Immature natural killer cell (primary cell): ENCODE results near the gene CRY2. TPM values are rescaled to one million over a fixed set of nuclear protein-coding genes. Genes with fewer than 3 reads are reported as not detected.
A peak's percentile ranks its signal among the peaks of the same experiment; 100 is the strongest.
"Not testable (repeated sequence)": the region's sequence is repeated elsewhere in the genome, so short reads cannot be mapped to it uniquely, and the experiment has no call there.

Source experiments
- DNase-seq, 3 donors: peaks; one replicate each; pipeline ENCODE4 v3.0.0; 2022; ENCODE audit warnings: mixed read lengths in 1 of 3
- H3K27ac Mint-ChIP-seq, 6 donors: one replicate each; pipeline ENCODE4 v1.8.0; 2020; ENCODE audit warnings: mixed read lengths in 6 of 6, mild to moderate bottlenecking in 5 of 6, inconsistent platforms in 4 of 6, moderate library complexity in 3 of 6
- H3K27me3 Mint-ChIP-seq, 3 donors: one replicate each; pipeline ENCODE4 v1.8.0; 2020 to 2021; ENCODE audit warnings: low read depth in 3 of 3, mild to moderate bottlenecking in 3 of 3, mixed read lengths in 3 of 3, moderate library complexity in 3 of 3, inconsistent platforms in 1 of 3
- H3K36me3 Mint-ChIP-seq, 3 donors: one replicate each; pipeline ENCODE4 v1.8.0; 2020; ENCODE audit warnings: mixed read lengths in 3 of 3, inconsistent platforms in 2 of 3, mild to moderate bottlenecking in 2 of 3
- H3K4me1 Mint-ChIP-seq, 2 donors: one replicate each; pipeline ENCODE4 v1.8.0; 2020; ENCODE audit warnings: inconsistent platforms in 2 of 2, mild to moderate bottlenecking in 2 of 2, mixed read lengths in 2 of 2, moderate library complexity in 1 of 2
- H3K4me3 Mint-ChIP-seq, 5 donors: one replicate each; pipeline ENCODE4 v1.8.0; 2020; ENCODE audit warnings: mild to moderate bottlenecking in 5 of 5, mixed read lengths in 5 of 5, inconsistent platforms in 3 of 5, moderate library complexity in 3 of 5
- H3K9me3 Mint-ChIP-seq, 6 donors: one replicate each; pipeline ENCODE4 v1.8.0; 2020; ENCODE audit warnings: mild to moderate bottlenecking in 6 of 6, mixed read lengths in 6 of 6, inconsistent platforms in 4 of 6, moderate library complexity in 3 of 6
- polyA plus RNA-seq, 3 donors: library from polyadenylated mRNA; unstranded; fragments of 300-500 nt; fragmentation: Illumina TruSeq; gene quantifications; one replicate each; pipeline ENCODE4 v1.2.3, GENCODE V29; 2021

CRY2 gene
- polyA plus RNA-seq, 3 donors from 2014 or later: 16.5 to 32.7 (median 20.8) TPM

DNA sequence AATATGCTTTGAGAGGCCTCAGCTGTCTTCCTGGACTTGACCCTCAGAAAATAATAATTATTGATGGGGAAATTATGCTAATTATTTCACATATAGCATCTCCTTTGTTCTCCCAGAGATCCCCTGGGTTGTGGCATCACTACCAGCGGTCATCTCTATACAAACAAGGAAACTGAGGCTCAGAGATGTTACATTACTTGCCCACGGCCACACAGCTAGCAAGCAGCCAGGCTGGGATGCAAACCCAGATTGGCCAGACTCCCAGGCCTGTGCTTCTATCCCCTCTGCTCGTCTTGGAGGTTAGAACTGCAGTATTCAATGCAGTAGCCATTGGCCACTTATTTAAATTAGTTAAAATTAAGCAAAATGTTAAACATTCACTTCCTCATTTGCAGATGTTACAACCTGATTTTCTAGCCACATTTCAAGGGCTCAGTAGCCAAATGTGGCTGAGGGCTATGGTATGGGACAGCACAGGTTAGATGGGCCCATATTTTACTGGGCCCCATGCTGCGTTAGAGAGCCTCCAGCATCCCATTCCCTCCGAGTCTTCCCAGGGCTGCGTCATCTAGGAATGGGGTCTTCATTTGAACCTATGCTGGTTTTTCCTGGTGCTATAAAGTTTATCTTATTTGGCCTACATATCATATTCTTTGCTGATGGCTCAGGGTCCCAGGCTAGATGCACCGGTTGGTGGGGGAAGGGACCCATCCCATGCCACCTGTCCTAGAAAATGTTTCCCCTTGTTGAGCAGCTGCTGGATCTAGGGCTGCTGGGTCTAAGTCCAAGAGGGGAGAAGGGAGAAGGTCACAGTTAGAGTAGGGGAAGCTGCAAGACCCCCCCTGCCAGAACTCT, 40.1 kb upstream of the CRY2 start:
- Mint-ChIP-seq H3K4me1 (peaks cover 40 to 48% of the 10 kb centered on the region in 2 donors), H3K27ac (peak overlapping the region in 1 of 6 donors; percentile 22), H3K36me3 (peaks cover 0 to 10% (median 0%) of the 10 kb centered on the region in 3 donors), H3K4me3 (peak overlapping the region; percentile 82 to 95 (median 92)), H3K9me3 (no peaks in the 10 kb centered on the region), H3K27me3 (peaks cover 0 to 5% (median 5%) of the 10 kb centered on the region in 3 donors)
- no peak for DNase-seq

DNA sequence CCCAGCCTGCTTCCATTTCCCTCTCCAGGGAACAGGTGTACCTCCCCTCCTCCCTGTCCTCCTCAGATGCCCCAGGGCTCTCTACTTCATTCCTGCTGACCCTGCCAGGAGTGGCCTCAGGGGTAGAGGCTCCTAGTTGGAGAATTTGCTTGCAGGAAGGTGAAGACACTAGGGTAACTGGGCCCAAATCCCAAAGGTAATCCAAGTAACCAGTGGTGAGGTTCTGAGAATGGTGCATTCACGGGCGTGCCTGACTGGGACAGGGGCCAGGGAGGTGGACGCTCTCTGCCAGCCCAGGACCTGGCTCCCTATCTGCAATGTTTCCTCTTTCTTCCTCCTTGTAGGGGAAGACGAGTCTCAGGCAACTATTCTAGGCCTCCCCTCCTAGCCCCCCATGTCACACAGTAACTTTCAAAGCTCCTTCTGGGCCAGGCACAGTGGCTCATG, 39.5 kb upstream of the CRY2 start:
- Mint-ChIP-seq H3K36me3 (peaks cover 0 to 10% (median 0%) of the 10 kb centered on the region in 3 donors), H3K27ac (no peak overlapping the region), H3K9me3 (no peaks in the 10 kb centered on the region), H3K27me3 (peaks cover 0 to 5% (median 5%) of the 10 kb centered on the region in 3 donors), H3K4me1 (peaks cover 40 to 48% of the 10 kb centered on the region in 2 donors), H3K4me3 (peak overlapping the region in 3 of 5 donors; percentile 33 to 92 (median 42))
- DNase-seq: no peak

DNA sequence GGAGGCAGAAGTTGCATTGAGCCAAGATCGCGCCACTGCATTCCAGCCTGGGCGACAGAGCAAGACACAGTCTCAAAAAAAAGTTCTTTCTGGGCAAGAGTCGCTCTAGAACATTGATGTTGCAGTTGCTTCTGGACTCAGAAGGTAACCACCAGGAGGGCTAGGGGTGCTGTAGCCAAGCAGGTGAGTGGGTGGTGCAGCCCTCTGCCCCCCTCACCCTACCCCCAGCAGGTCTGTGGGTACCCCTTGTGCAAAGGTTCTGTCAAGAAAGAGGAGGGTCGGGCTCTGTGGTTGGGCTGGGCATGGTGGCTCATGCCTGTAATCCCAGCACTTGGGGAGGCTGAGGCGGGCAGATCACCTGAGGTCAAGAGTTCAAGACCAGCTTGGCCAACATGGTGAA, 38.8 kb upstream of the CRY2 start:
- H3K27ac Mint-ChIP-seq, H3K36me3 Mint-ChIP-seq, H3K27me3 Mint-ChIP-seq, H3K4me3 Mint-ChIP-seq, DNase-seq, H3K9me3 Mint-ChIP-seq: not testable (repeated sequence)
- peaks cover 40 to 48% of the 10 kb centered on the region in 2 donors for H3K4me1 Mint-ChIP-seq

DNA sequence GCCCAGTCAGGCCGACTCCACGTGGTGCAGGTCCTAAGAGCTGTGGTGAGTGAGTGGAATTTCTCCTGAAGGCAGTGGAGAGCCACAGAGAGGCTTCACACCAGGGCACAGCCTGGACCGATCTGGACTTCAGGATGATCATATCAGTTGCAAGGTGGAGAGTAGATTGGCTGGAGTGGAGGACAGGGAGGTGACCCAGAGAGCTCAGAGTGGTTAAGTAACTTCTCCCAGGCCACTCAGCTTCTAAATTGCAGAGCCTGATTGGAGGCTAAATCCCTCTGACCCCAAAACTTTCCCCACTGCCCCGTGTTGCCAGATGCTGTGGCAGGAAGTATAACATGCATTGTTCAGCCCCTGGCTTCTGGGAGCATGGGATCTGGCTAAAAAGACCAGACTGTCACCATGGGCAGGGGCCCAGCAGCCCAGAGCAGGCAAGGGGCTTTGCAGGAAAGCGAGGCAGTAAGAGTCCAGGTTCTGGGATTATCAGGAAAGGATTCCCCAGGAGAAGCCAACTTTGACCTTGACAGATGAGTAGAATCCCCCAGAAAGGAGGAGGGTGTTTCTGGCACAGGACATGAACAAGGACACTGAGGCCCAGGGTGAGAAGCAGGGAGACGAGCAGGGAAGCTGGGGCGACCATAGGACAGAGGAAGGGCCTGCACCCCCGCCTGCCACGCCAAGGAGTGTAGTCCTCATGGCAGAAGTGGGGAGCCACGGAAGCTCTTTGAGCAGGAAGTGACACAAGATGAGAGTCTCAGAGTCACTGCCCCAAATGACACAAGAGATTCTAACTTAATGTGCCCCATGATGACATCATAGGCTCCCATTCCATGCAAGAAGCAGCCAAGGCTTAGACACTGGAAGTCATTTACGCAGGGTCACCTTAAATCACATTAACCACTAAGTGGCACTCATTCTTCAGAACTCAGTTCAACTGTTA, 37.5 kb upstream of the CRY2 start:
- H3K9me3 Mint-ChIP-seq: no peaks in the 10 kb centered on the region
- peaks cover 0 to 2% (median under 1%) of the 10 kb centered on the region in 3 donors for H3K27me3 Mint-ChIP-seq
- peaks cover 40 to 44% of the 10 kb centered on the region in 2 donors for H3K4me1 Mint-ChIP-seq
- H3K27ac Mint-ChIP-seq: peak overlapping the region in 4 of 6 donors; percentile 49 to 71 (median 62)
- no peak for DNase-seq
- peaks cover 0 to 10% (median 0%) of the 10 kb centered on the region in 3 donors for H3K36me3 Mint-ChIP-seq
- H3K4me3 Mint-ChIP-seq: no peak overlapping the region

DNA sequence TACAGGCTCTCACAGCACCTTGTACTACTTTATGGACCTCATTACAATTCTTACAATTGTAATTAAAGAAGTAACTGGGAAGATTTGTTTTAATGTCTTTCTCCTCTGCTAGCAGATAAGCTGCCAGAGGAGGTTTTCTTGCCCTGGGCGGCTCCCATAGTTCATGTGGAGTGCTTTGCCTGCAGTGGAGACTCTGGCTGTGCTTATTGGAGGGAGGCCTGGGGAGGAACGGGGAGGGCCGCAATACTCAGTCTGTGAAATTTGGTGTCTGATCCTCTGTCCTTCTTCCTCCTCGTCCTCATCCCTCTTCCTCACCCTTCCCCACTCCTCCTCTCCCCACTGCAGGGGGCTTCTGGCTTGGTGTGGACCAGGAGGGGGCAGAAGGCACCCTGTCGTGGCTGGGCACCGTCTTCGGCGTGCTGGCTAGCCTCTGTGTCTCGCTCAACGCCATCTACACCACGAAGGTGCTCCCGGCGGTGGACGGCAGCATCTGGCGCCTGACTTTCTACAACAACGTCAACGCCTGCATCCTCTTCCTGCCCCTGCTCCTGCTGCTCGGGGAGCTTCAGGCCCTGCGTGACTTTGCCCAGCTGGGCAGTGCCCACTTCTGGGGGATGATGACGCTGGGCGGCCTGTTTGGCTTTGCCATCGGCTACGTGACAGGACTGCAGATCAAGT, 36.7 kb upstream of the CRY2 start:
- Mint-ChIP-seq H3K27ac (peak overlapping the region in 1 of 6 donors; percentile 48), H3K36me3 (peaks cover 0 to 10% (median 0%) of the 10 kb centered on the region in 3 donors), H3K4me3 (no peak overlapping the region), H3K4me1 (peaks cover 40 to 41% of the 10 kb centered on the region in 2 donors), H3K9me3 (no peaks in the 10 kb centered on the region), H3K27me3 (no peaks in the 10 kb centered on the region)
- no peak for DNase-seq

DNA sequence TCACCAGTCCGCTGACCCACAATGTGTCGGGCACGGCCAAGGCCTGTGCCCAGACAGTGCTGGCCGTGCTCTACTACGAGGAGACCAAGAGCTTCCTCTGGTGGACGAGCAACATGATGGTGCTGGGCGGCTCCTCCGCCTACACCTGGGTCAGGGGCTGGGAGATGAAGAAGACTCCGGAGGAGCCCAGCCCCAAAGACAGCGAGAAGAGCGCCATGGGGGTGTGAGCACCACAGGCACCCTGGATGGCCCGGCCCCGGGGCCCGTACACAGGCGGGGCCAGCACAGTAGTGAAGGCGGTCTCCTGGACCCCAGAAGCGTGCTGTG, 36.2 kb upstream of the CRY2 start:
- DNase-seq: no peak
- H3K4me1 Mint-ChIP-seq: peaks cover 36 to 37% of the 10 kb centered on the region in 2 donors
- no peaks in the 10 kb centered on the region for H3K27me3 Mint-ChIP-seq
- no peak overlapping the region for H3K27ac Mint-ChIP-seq
- no peak overlapping the region for H3K4me3 Mint-ChIP-seq
- H3K9me3 Mint-ChIP-seq: no peaks in the 10 kb centered on the region
- H3K36me3 Mint-ChIP-seq: peaks cover 0 to 10% (median 0%) of the 10 kb centered on the region in 3 donors

DNA sequence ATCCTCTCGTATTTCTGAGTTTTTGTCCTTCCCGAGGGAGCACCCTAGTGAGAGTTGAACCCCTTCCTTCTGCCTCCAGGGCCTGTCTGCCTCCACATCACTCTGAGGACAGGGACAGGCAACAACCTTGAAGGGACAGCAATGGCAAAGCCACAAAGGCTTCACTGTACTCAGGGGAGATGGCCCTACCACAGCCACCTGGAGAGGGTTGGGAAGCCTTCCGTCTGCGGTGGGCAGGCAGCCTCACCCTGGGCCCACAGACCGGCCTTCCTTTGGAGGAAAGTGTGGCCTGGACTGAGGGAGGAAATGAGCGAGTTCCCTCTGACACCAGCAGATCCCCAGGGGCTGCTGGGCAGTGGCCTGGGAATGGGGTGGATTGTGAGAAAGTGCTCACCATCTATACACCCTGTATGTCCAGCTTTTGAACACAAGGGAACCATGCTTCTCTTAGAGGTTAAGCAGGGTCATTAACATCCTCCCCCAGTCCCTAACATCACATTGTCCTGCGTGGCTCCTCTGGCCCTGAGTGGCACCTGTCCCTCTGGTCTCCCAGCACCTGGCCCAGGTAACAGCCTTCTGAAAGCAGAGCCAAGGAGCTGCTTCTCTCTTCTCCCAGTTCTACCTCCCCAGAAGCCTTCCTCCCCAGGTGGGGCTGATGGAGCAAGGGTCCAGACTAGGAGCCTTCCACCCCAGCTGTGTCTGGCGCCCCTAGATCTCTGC, 35.5 kb upstream of the CRY2 start:
- Mint-ChIP-seq H3K4me3 (no peak overlapping the region), H3K27ac (peak overlapping the region in 1 of 6 donors; percentile 17), H3K27me3 (no peaks in the 10 kb centered on the region)

DNA sequence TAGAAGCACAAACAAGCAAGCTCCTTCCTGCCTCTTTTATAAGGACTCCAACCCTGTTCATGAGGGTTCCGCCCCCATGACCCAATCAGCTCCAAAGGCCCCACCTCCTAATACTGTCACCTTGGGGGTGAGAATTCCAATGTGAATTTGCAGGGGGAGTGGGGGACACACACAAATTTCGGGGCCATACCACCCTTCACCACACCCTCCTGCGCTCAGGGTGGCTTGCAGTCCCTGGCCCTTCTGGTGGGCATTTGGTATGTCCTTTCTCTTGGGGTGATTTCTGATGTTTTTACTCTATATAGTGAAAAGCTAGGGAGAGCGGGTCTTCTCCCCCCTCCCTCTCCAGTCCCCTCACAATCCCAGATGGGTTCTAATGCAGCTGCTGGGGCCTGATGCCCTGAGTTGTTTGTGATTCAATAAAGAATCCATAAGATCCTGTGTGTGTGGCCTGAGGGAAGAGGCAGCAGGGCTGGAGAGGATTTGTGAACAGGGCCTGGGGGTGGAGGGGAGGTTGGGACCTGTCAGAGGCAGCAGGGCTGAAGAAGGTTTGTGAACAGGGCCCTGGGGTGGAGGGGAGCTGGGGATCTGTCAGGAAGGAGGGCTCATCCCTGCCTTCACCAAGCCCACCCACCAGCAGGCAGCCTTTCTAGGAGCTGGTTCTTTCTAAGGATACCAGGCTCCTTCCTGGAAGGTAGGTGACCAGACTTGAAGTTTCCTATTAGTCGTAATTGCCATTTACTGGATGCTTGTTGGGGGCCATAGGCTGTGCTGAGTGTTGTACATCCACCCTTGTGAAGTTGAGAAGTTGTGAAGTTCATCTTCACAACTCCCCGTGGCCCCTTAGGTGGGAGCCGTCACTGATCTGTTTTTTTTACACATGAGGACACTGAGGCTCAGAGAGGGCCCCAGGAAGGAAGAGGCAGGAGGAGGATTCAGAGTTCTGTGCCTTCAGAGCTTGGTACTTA, 34.4 kb upstream of the CRY2 start:
- H3K36me3 Mint-ChIP-seq: peaks cover 0 to 10% (median 0%) of the 10 kb centered on the region in 3 donors
- DNase-seq: no peak
- no peaks in the 10 kb centered on the region for H3K9me3 Mint-ChIP-seq
- peaks cover 0 to 3% (median 0%) of the 10 kb centered on the region in 3 donors for H3K27me3 Mint-ChIP-seq
- H3K27ac Mint-ChIP-seq: peak overlapping the region in 4 of 6 donors; percentile 10 to 56 (median 50)
- peaks cover 18 to 19% of the 10 kb centered on the region in 2 donors for H3K4me1 Mint-ChIP-seq
- no peak overlapping the region for H3K4me3 Mint-ChIP-seq

More for the DNA sequence above, 35.5 kb upstream of the CRY2 start:
- no peaks in the 10 kb centered on the region for H3K9me3 Mint-ChIP-seq
- no peak for DNase-seq
- peaks cover 29 to 31% of the 10 kb centered on the region in 2 donors for H3K4me1 Mint-ChIP-seq
- peaks cover 0 to 10% (median 0%) of the 10 kb centered on the region in 3 donors for H3K36me3 Mint-ChIP-seq

DNA sequence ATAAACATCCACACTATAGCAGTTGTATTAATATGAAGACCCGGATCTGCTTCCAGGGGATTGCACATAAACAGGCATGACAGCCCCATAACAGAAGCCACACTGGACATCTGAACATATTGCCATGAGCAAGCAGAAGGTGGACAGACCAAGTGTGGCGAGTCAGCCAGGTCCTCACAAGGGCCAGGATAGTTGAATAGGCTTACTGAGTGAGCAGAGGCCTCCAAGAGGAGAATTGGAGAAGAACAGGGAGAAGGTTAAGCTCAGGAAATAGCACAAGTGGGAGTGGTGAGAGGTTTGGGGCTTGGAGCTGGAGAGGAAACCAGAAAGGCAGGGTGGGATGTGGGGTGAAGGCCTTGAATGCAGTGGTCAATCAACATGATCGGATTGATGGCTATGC, 31.5 kb upstream of the CRY2 start:
- Mint-ChIP-seq H3K27me3 (peaks cover 0 to 3% (median 0%) of the 10 kb centered on the region in 3 donors), H3K36me3 (no peaks in the 10 kb centered on the region), H3K9me3 (no peaks in the 10 kb centered on the region), H3K27ac (no peak overlapping the region), H3K4me3 (no peak overlapping the region), H3K4me1 (no peaks in the 10 kb centered on the region)
- DNase-seq: no peak

DNA sequence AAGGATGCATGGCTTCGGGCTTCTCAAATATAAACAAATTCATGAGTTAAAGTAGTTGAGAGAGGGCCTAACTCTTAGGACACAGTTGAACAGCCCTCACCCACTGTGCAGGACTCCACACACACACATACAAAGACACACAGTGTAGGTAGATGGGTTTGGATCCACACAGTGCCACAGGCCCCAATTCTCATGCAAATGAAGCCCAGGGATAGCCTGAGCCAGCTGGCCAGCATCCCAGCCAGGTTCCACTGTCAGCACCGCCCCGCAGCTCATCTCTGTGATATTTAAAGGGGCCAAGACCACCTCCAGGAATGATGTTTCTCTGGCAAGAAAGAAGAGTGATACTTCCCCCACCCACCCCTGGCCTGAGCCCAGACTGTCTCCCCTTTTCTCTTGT, 30.7 kb upstream of the CRY2 start:
- no peaks in the 10 kb centered on the region for H3K9me3 Mint-ChIP-seq
- H3K4me3 Mint-ChIP-seq: no peak overlapping the region
- peaks cover 0 to 3% (median 0%) of the 10 kb centered on the region in 3 donors for H3K27me3 Mint-ChIP-seq
- no peaks in the 10 kb centered on the region for H3K4me1 Mint-ChIP-seq
- no peak overlapping the region for H3K27ac Mint-ChIP-seq
- no peak for DNase-seq
- no peaks in the 10 kb centered on the region for H3K36me3 Mint-ChIP-seq

DNA sequence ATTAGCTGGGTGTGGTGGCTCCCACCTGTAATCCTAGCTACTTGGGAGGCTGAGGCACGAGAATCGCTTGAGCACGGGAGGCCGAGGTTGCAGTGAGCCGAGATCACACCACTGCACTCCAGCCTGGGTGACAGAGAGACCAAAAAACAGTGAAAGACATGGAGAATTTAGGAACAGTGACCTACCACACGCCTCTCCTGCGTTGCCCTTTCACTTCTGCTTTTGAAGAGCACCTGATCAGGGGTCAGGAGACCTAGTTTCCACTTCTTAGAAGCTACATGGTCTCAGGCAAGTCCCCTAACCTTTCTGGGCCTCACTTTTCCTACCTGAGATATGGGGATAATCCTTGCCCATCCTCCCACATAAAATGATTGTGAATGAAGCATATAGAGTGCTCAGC, 30.1 kb upstream of the CRY2 start:
- no peaks in the 10 kb centered on the region for H3K9me3 Mint-ChIP-seq
- H3K36me3 Mint-ChIP-seq: no peaks in the 10 kb centered on the region
- H3K4me3 Mint-ChIP-seq: no peak overlapping the region
- H3K4me1 Mint-ChIP-seq: no peaks in the 10 kb centered on the region
- DNase-seq: no peak
- no peak overlapping the region for H3K27ac Mint-ChIP-seq
- peaks cover 0 to 3% (median 0%) of the 10 kb centered on the region in 3 donors for H3K27me3 Mint-ChIP-seq

DNA sequence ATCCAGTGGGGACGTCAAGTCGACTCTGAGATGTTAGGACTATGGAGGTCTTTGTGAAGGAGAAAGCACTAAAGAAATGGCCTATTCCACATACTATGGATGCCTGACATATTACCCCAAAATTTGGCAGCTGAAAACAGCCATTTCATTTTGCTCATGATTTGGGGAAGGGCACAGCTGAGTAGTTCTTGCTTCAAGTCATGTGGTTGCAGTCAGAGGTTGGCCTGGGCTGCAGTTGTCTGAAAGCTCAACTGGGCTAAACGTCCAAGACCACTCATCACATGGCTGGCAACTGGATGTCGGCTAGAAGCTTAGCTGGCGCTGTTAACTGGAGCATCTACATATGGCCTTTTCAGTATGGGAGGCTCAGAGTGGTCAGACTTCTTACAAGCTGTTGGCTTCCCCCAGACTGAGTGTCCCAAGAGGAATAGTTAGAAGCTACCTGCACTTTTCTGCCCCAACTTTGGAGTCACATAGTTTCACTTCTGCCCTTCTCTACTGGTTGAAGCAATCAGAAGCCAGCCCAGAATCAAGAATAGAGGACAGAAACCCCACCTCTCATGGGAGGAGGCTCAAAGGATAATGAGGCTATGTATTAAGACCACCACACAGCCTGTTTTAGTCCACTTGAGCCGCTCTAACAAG, 28.2 kb upstream of the CRY2 start:
- H3K27me3 Mint-ChIP-seq: peaks cover 0 to 3% (median 0%) of the 10 kb centered on the region in 3 donors
- H3K27ac Mint-ChIP-seq: no peak overlapping the region
- no peak overlapping the region for H3K4me3 Mint-ChIP-seq
- no peak for DNase-seq
- no peaks in the 10 kb centered on the region for H3K9me3 Mint-ChIP-seq
- H3K4me1 Mint-ChIP-seq: no peaks in the 10 kb centered on the region
- H3K36me3 Mint-ChIP-seq: no peaks in the 10 kb centered on the region
